Osteocyte (in vitro differentiated cells): ENCODE results near the gene MAFF. TPM values are rescaled to one million over a fixed set of nuclear protein-coding genes. Genes with fewer than 3 reads are reported as not detected.

Experiments used
- DNase-seq: peaks from one replicate; pipeline ENCODE4 v3.0.0; 2021; ENCODE audit warnings: mixed read lengths; ENCODE audit not compliant: unreplicated experiment; ENCODE audit errors: extremely low spot score
- H3K27ac Mint-ChIP-seq: one replicate; pipeline ENCODE4 v1.8.0; 2021; ENCODE audit warnings: mild to moderate bottlenecking, mixed read lengths; ENCODE audit not compliant: unreplicated experiment
- H3K27me3 Mint-ChIP-seq: one replicate; pipeline ENCODE4 v1.8.0; 2021; ENCODE audit warnings: mixed read lengths; ENCODE audit not compliant: unreplicated experiment
- H3K36me3 Mint-ChIP-seq: one replicate; pipeline ENCODE4 v1.8.0; 2021; ENCODE audit warnings: mixed read lengths; ENCODE audit not compliant: unreplicated experiment
- H3K4me1 Mint-ChIP-seq: one replicate; pipeline ENCODE4 v1.8.0; 2021; ENCODE audit warnings: mixed read lengths; ENCODE audit not compliant: unreplicated experiment
- H3K4me3 Mint-ChIP-seq: one replicate; pipeline ENCODE4 v1.8.0; 2021; ENCODE audit warnings: mild to moderate bottlenecking, moderate library complexity, mixed read lengths; ENCODE audit not compliant: unreplicated experiment
- H3K9me3 Mint-ChIP-seq: one replicate; pipeline ENCODE4 v1.8.0; 2021; ENCODE audit warnings: mixed read lengths; ENCODE audit not compliant: unreplicated experiment
- total RNA-seq: library from RNA; stranded (reverse); gene quantifications from 2 replicates; pipeline ENCODE4 v1.2.1, GENCODE V29; 2021
- TF ChIP-seq, protein P1 (sequence below): fragments of 200-600 bp; sonication (generic); IDR thresholded peaks from 2 replicates; pipeline ENCODE4 v1.5.0; 2021; ENCODE audit warnings: antibody characterized with exemption, mild to moderate bottlenecking, moderate library complexity

Gene MAFF
- total RNA-seq, 1 donor from 2014 or later = 17.0 TPM

DNA sequence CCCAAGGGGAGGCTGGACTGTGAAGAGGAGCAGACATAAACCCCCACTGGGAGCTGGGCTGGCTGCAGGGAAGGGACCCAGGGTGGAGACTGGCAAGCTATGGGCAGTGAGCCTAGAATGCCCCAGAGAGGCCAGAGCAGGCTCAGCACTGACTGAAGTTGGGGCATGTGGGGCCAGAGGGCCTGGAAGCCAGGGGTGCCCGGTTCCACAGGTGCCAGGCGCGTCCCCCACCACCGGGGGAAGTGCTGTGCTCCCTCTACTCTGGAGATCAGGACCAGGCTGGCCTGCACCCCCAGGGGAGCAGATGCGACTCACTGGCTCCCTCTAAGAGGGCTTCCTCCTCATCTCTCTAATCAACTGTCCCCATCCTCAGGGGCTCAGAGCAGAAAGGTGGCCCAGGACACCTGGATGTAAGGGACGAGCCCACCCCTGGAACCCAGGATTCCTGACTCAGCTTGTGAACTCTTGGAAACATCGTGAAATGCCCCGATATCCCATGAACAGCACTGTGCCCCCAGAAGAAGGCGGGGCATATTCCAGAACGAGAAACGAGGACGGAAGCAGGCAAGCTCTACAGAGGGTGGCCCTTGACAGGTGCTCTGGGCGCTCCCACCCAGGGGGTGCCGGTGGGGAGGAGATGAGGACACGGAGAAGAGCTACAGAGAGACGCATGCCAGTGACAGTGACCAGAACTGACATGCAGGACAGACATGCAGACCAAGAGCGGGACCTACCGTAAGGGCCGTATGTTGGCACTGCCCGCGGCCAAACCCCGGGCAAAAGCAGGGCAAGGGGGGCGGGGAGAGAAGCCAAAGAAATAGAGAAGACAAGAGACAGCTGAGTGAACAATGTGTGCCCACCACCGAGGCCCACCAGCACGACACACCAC, 20.4 kb downstream of the MAFF start:
- TF ChIP-seq, protein P1, sequence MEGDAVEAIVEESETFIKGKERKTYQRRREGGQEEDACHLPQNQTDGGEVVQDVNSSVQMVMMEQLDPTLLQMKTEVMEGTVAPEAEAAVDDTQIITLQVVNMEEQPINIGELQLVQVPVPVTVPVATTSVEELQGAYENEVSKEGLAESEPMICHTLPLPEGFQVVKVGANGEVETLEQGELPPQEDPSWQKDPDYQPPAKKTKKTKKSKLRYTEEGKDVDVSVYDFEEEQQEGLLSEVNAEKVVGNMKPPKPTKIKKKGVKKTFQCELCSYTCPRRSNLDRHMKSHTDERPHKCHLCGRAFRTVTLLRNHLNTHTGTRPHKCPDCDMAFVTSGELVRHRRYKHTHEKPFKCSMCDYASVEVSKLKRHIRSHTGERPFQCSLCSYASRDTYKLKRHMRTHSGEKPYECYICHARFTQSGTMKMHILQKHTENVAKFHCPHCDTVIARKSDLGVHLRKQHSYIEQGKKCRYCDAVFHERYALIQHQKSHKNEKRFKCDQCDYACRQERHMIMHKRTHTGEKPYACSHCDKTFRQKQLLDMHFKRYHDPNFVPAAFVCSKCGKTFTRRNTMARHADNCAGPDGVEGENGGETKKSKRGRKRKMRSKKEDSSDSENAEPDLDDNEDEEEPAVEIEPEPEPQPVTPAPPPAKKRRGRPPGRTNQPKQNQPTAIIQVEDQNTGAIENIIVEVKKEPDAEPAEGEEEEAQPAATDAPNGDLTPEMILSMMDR = no peak
- Mint-ChIP-seq H3K27ac (no peak overlapping the region), H3K9me3 (no peaks in the 10 kb centered on the region), H3K36me3 (peaks cover 13% of the 10 kb centered on the region), H3K27me3 (no peaks in the 10 kb centered on the region), H3K4me3 (no peak overlapping the region), H3K4me1 (peaks cover 46% of the 10 kb centered on the region)
- DNase-seq = no peak

DNA sequence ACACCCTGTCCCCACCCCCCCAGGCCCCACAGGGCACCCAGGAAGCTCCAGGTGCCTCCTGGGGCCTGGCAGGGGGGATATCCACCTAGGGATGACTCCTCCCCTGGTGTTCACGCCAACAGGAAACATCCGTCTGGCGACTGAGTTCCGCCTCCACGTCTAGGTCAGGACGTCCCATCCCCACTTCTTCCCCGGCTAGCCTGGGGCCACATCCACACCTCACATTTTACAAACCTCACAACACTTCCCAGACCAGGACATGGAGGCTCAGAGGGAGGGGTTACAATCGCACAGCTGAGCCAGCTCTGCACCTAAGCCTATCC, 21.0 kb downstream of the MAFF start:
- Mint-ChIP-seq H3K4me3 (no peak overlapping the region), H3K4me1 (peaks cover 42% of the 10 kb centered on the region), H3K27ac (no peak overlapping the region), H3K27me3 (no peaks in the 10 kb centered on the region), H3K36me3 (peaks cover 13% of the 10 kb centered on the region), H3K9me3 (no peaks in the 10 kb centered on the region)
- TF ChIP-seq, protein P1 = no peak
- DNase-seq = no peak

DNA sequence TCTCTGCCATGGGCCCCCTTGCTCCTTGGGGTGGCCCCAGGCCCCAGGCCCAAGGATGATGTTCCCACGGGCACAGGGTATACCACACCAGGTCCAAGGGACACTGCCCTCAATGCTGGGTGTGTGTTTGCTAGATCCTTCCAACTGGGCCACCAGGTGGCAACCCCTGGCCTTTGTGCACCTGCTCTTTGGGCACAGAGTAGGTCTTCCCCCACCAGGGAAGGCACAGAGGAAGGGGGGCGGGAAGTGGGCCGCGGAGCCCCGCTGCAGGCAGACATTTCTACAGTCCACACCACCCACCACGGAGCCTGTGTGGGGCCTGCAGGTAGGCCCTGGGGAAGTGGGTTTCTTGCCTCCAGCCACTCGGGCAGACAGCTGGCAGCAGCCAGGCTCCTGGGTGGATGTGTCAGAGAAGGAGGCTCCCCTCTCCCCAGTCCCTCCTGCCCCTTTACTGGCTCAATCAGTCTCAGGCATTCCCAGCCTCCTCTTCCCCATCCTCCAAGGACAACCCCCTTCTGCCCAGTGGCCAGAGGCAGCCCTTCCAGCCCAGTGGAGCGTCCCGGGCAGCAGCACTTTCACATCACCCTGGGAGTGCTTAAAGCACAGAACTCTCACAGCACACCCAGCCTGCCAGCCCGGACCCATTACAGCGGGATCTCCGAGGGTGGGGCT, 21.6 kb downstream of the MAFF start:
- H3K4me3 Mint-ChIP-seq = no peak overlapping the region
- H3K27me3 Mint-ChIP-seq = no peaks in the 10 kb centered on the region
- H3K36me3 Mint-ChIP-seq = peaks cover 13% of the 10 kb centered on the region
- no peaks in the 10 kb centered on the region for H3K9me3 Mint-ChIP-seq
- no peak for DNase-seq
- H3K27ac Mint-ChIP-seq = no peak overlapping the region
- H3K4me1 Mint-ChIP-seq = peaks cover 35% of the 10 kb centered on the region
- TF ChIP-seq, protein P1 = no peak

DNA sequence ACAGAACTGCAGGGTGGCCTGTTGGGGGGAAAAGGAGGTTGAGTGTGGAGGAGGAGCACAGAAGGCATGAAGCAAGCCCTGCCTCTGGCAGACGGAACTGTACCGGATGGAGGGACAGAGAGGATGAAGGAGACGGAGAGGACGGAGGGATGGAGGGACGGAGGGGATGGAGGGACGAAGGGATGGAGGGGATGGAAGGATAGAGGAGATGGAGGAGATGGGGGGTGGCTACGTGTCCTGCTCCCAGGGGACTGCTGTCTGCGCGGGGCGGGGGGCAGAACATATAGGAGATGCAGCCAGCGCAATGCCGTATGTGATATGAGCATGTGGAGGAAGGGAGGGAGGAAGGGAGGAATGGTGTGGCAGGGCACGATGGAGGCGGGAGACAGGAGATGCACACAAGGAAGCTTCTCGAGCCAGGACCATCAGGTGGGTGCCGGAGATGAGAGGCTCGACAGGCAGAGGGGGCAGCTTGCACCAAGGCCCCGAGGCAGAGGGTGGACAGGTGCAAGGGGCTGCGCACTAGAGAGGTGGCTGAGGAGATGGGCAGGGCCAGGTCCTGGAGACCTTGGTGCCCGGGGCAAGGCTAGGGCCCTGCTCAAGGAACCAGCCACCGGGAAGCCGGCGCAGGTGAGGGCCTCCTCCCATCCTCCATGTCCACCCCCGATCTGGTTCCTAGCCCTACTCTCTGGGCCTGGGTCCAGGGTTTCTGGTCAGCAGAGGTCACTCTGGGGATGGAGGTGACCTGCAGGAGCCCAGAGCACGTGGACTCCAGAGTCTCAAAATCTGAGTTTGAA, 25.3 kb downstream of the MAFF start:
- DNase-seq = no peak
- TF ChIP-seq, protein P1 = no peak
- no peak overlapping the region for H3K4me3 Mint-ChIP-seq
- H3K9me3 Mint-ChIP-seq = no peaks in the 10 kb centered on the region
- no peaks in the 10 kb centered on the region for H3K27me3 Mint-ChIP-seq
- H3K27ac Mint-ChIP-seq = no peak overlapping the region
- peaks cover 13% of the 10 kb centered on the region for H3K4me1 Mint-ChIP-seq
- H3K36me3 Mint-ChIP-seq = peaks cover 23% of the 10 kb centered on the region
